Activated effector memory CD4-positive, alpha-beta T cell treated with Interleukin-2 at 50 U/mL for 16 hours (primary cell): Measurements from ENCODE around the gene ASTN2.
"Not testable (repeated sequence)": the region's sequence is repeated elsewhere in the genome, so short reads cannot be mapped to it uniquely, and the experiment has no call there.

Source experiments
- DNase-seq: peaks from one replicate; pipeline ENCODE4 v3.0.0-alpha.2; 2020

The ASTN2 gene

GRCh38 chr9:116717150-116717549 lies 697.7 kb downstream of the ASTN2 start:
- no peak for DNase-seq

- no peak for DNase-seq
Observed at GRCh38 chr9:116716438-116716837, 698.4 kb downstream of the ASTN2 start.

GRCh38 chr9:116715751-116716150 lies 699.1 kb downstream of the ASTN2 start:
- DNase-seq: no peak

- DNase-seq: no peak
Observed at GRCh38 chr9:116713271-116713670, 701.6 kb downstream of the ASTN2 start.

GRCh38 chr9:116712781-116713180 lies 702.1 kb downstream of the ASTN2 start:
- DNase-seq: no peak

GRCh38 chr9:116706310-116707290 lies 708.3 kb downstream of the ASTN2 start:
- no peak for DNase-seq

- no peak for DNase-seq
Observed at GRCh38 chr9:116705531-116705930, 709.3 kb downstream of the ASTN2 start.

GRCh38 chr9:116704470-116704869 lies 710.4 kb downstream of the ASTN2 start:
- DNase-seq: no peak

- DNase-seq: no peak
Observed at GRCh38 chr9:116703634-116704033, 711.2 kb downstream of the ASTN2 start.

GRCh38 chr9:116701940-116702642 lies 712.8 kb downstream of the ASTN2 start:
- DNase-seq: no peak

GRCh38 chr9:116700882-116701865 lies 713.7 kb downstream of the ASTN2 start:
- no peak for DNase-seq

- DNase-seq: no peak
Observed at GRCh38 chr9:116700279-116700678, 714.6 kb downstream of the ASTN2 start.

- no peak for DNase-seq
Observed at GRCh38 chr9:116697887-116698286, 717.0 kb downstream of the ASTN2 start.

- DNase-seq: no peak
Observed at GRCh38 chr9:116697362-116697761, 717.5 kb downstream of the ASTN2 start.

- no peak for DNase-seq
Observed at GRCh38 chr9:116695438-116695837, 719.4 kb downstream of the ASTN2 start.

GRCh38 chr9:116694785-116695291 lies 720.0 kb downstream of the ASTN2 start:
- no peak for DNase-seq

GRCh38 chr9:116693233-116693731 lies 721.6 kb downstream of the ASTN2 start:
- no peak for DNase-seq

GRCh38 chr9:116692616-116693015 lies 722.2 kb downstream of the ASTN2 start:
- no peak for DNase-seq

GRCh38 chr9:116691607-116692006 lies 723.2 kb downstream of the ASTN2 start:
- no peak for DNase-seq

GRCh38 chr9:116690805-116691204 lies 724.1 kb downstream of the ASTN2 start:
- not testable (repeated sequence) for DNase-seq

- no peak for DNase-seq
Observed at GRCh38 chr9:116689486-116690032, 725.3 kb downstream of the ASTN2 start.
